ENCODE results near the gene ALPG.

Gene ALPG

DNA sequence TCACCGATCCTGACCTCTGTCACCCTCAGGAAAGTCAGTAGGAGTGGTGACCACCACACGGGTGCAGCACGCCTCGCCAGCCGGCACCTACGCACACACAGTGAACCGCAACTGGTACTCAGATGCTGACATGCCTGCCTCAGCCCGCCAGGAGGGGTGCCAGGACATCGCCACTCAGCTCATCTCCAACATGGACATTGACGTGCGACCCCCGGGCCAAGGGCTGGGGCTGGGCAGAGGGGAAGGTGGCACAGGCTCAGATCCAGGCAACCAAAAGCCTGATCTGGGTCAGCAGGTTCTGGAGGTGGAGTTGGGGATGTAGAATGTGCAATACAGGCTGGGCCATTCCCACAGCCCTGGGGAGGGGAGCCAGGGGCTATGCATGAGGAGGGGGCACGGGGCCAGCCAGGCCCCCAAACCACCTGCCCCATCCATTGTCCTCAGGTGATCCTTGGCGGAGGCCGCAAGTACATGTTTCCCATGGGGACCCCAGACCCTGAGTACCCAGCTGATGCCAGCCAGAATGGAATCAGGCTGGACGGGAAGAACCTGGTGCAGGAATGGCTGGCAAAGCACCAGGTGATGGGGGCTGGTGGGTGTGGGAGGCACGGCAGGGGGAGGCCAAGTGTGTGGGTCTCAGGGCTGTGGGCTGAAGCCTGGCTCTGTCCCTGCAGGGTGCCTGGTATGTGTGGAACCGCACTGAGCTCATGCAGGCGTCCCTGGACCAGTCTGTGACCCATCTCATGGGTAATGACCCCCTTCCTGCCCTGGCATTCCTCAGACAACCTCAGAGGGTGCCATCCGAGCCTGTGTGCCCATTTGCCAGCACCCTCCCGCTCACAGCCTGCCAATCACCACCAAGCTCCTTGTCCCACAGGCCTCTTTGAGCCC, 50.7 kb downstream of the ALPG start:
- no peak for DNase-seq (ENCODE audit: low read depth, low spot score)

DNA sequence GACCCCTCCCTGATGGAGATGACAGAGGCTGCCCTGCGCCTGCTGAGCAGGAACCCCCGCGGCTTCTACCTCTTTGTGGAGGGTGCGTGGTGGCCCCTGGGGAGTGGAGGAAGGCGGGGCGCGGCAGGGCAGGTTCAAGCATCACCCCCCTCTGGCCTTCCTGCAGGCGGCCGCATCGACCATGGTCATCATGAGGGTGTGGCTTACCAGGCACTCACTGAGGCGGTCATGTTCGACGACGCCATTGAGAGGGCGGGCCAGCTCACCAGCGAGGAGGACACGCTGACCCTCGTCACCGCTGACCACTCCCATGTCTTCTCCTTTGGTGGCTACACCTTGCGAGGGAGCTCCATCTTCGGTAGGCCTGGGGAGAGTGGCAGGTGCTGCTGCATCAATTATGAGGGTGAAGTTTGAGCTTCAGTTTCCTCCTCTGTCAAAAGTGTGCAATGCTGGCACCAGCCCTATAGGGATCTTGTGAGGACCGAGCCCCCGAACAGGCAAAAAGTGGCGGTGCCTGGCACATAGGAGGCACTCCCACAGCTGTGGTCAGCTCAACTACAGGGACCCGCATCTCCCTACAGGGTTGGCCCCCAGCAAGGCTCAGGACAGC, 51.5 kb downstream of the ALPG start:
- DNase-seq (ENCODE audit: low read depth, low spot score): no peak

DNA sequence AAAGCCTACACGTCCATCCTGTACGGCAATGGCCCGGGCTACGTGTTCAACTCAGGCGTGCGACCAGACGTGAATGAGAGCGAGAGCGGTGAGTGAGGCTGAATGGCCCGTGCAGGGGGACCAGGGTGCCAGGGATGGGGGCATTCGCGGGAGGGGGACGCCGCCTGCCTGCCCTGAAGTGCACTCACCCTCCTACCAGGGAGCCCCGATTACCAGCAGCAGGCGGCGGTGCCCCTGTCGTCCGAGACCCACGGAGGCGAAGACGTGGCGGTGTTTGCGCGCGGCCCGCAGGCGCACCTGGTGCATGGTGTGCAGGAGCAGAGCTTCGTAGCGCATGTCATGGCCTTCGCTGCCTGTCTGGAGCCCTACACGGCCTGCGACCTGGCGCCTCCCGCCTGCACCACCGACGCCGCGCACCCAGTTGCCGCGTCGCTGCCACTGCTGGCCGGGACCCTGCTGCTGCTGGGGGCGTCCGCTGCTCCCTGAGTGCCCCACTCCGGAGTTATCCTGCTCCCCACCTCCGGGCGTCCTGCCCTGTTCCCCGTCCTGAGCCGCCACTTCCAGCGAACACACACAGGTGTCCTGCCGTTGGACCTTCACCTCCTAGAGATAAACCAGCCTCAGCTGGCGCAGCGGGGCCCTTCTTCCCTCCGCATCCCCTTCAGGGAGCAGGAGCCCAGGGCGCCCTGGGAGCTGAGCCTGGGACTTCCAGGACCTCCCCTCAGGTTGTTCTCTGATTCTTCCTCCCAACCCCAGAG, 52.2 kb downstream of the ALPG start:
- DNase-seq (ENCODE audit: low read depth, low spot score): no peak

DNA sequence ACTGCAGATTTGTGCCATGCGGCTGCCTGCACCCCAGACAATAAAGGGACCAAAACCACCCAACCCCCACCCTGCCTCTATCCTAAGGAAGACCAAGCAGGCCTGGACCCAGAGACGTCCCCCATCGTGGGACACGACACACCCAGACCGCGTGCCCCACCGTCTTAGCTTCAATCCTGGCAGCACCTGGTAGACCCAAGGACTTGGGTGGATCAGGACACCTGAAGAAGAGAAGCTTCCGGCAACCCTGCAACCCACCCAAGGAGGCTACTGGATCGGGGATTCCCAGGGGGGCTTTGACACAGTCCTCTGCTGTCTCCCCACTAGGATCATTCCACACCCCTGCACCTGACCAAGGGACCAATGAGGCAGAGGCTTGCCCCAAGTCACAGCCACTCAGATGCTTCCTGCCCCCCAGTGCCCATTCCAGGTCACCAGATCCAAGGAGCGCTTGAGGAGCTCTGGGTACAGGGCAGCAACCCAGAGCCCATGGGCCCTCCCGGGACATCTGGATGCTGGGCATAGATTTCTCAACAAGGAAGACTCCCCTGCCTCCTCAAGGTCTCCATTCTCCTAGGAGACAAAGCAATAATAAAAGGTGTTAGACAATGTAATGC, 52.9 kb downstream of the ALPG start:
- DNase-seq (ENCODE audit: low read depth, low spot score): no peak

DNA sequence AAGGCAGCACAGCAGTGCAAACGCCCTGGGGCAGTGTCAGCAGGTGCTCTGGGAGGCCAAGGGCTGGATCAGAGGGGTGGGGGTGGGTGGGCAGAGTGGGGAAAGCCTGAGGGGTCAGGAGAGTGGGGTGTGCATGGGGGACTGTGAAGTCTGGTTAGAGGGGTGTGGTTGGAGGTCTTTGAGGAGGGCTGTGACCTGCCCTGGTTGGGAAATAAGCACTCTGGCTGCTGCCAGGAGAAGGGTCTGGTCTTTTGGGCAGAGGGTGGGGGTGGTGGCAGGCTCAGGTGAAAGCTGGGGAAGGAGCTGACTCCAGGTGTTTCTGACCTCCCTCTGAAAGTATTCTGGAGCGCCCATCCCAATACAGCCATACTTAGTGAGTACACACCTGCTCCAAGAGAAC, 53.5 kb downstream of the ALPG start:
- no peak for DNase-seq (ENCODE audit: low read depth, low spot score)
